G401 (cell line): Measurements from ENCODE around the gene DYNC1I1. TPM values are rescaled to one million over a fixed set of nuclear protein-coding genes. Genes with fewer than 3 reads are reported as not detected.

ENCODE experiments used
- DNase-seq: peaks from one replicate; pipeline ENCODE4 v3.0.0-alpha.2; 2015; ENCODE audit warnings: low spot score
- in situ Hi-C: cut with HindIII; loops from 2 replicates; pipeline ENCODE4 v1.10.0; 2016; ENCODE audit warnings: low sequenced_read_pairs, mixed read lengths
- total RNA-seq: library from RNA; depleted of rRNA; stranded (reverse); fragments of >200 nt; shearing (Covaris generic); gene quantifications from 2 replicates; pipeline ENCODE4 v1.2.3, GENCODE V29; 2014

The DYNC1I1 gene
- total RNA-seq, 1 experiment from 2014 or later, result not detected

DNA sequence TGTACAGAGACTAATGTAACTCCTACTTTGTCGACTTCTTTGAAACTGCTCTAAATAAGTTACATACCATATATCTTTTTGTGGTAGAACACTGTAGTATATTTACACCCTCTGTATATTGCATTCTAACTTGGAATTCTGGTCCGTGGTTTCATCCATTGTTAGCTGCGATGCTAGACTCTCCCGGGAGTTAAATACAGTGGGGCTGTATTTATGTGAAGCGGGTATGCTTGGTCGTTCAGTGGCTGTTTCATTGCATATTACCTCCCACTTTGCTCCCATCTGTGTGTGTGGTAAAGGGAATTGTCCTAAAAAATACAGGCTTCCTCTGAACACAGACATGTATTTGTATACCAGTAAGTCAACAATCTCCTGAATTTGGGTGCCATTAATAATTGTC, 318.4 kb downstream of the DYNC1I1 start:
- DNase-seq, result no peak
- in situ Hi-C loops, result no loop called here

DNA sequence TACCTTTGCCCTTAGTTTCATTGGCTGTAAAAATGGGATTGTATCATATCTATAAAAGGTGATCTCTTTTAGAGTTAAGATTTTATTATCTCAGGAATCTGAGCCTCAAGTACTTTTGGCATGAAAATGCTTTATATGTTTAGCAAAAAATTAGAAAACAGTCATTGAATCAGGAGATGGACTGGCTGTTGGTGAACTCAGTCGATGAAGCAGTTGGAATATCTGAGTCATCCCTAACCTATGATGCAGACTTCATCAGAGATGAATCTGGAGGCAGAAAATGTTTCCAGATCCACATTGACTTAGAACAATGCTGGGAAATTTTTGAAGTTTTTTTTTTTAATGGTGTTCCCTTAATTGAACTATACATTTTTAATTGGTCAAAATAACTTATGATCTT, 321.1 kb downstream of the DYNC1I1 start:
- DNase-seq, result no peak
- in situ Hi-C loops, result no loop called here

DNA sequence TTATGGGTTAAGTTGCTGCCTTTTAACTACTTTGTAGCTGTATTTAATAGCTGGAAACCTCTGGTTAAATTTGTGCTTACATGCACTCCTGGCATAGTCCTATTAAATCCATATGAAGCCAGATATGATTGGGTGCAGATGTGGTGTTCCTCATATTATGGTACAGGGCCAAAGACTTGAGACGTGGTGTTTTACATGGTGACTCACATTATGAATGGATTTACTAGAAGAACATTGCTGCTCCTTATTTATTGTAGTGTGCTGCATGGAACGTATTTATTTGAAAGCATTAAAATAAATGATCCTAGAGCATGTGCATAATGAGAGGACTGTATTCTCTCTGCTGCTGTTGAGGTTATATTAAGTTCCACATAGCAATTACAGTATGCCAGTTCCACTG, 325.5 kb downstream of the DYNC1I1 start:
- in situ Hi-C loops, result no loop called here
- no peak for DNase-seq

DNA sequence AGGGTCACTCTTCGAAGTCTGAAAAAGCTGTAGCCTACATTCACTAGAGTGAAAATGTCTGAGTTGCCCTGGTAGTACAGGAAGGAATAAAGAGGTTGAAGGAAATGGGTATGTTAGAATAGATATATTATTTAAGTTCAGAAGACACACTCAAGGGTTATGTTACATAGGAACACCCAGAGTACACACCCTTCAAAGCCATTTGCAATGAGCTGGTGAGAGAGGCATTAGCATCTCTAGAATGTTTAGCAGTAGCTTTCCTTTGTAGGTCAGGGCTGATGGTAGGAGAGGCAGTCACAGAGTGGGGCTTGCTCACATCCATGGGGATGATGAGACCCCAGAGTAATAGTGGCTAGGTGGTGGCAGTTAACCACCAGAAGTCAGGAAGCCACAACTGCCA, 328.4 kb downstream of the DYNC1I1 start:
- DNase-seq, result no peak
- in situ Hi-C loops, result no loop called here

DNA sequence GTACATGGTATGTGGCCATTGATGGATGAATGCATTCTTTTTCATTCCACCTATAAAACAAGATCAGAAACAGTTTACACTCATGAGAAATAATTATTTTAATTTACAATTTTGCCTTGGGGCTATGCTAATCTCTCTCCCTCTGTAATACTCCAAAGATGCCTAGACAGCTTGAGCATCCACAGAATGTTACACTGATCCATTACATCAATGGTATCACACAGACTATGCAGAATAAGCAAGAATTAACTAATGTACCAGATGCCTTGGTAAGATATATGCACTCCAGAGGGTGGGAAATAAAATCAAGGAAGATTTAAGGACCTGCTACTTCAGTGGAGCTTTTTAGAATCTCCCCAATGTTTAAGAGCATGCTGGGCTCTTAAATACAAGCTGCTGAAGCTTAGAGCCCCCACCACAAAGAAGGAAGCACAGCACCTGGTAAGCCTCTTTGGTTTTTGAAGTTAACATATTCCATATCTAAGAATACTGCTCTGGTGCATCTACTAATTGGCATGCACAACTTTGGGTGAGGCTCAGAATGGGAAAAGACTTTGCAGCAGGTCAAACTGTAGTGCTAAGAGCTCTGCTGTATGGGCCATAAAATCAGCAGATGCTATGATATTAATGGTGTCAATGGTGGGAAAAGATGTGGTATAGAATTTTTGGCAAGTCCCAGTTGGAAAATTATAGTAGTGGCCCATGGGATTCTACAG, 329.9 kb downstream of the DYNC1I1 start:
- no peak for DNase-seq
- in situ Hi-C loops, result no loop called here

DNA sequence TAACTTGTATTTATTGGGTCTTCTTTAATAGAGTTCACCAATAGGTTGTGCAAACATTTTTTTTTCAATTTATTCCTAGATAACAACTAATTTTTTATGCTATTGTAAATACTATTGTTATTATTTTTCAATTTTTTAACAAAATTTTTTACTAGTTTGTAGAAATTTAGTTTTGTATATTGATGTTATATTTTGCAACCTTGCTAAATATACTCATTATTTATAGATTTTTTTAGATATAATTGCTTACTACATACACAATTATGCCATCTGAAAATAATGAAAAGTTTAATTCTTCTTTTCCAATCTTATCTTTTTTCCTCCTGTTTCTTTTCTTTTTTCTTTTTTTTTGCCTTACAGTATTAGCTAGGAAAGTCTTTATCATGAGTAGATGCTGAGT, 332.6 kb downstream of the DYNC1I1 start:
- no peak for DNase-seq
- in situ Hi-C loops, result no loop called here

DNA sequence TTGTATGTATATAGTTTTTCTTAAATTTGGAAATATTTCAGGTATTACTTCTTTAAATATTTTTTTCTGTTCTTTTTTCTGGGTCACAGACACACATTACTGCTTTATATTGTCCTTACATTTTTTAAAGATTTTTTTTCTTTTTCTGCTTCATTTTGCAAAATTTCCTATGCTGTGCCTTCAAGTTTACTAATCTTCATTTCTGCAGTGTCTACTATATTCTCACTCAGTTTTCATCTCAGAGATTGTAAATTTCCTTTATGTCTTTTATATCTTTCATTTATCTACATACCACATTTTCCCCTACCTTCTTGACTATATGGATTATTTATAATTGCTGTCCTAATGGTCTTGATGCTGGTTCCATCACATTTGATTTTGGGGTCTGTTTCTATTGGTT, 339.1 kb downstream of the DYNC1I1 start:
- in situ Hi-C loops, result no loop called here
- DNase-seq, result no peak

DNA sequence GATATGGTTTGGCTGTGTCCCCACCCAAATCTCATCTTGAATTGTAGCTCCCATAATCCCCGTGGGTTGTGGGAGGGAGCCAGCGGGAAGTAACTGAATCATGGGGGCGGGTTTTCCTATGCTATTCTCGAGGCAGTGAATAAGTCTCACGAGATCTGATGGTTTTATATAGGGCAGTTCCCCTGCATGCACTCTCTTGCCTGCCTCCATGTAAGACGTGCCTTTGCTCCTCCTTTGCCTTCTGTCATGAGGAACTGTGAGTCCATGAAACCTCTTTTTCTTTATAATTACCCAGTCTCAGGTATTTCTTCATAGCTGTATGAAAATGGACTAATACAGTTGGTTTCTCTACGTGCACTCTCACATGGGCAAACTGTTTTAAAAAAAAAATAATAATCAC, 341.8 kb downstream of the DYNC1I1 start:
- DNase-seq, result no peak
- in situ Hi-C loops, result no loop called here

DNA sequence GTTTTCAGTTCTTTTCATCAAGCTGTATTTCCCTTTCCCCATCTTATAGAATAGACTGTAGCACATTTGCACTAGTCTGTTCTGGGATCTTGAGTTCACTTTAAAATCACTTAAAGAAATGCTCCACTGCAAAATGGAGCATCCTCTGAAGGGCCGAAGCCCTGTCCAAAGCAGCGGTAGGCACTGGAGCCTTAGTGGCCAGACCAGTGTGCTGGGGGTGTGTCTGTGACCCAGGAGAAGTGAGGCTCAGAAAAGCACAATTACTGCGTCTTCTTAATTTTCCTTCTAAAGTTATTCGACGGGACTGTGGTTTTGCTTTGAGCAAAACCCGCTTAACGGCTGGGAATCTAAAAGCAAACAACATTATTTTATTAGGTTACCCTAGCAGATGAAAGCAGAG, 343.8 kb downstream of the DYNC1I1 start:
- no peak for DNase-seq
- in situ Hi-C loops, result no loop called here

DNA sequence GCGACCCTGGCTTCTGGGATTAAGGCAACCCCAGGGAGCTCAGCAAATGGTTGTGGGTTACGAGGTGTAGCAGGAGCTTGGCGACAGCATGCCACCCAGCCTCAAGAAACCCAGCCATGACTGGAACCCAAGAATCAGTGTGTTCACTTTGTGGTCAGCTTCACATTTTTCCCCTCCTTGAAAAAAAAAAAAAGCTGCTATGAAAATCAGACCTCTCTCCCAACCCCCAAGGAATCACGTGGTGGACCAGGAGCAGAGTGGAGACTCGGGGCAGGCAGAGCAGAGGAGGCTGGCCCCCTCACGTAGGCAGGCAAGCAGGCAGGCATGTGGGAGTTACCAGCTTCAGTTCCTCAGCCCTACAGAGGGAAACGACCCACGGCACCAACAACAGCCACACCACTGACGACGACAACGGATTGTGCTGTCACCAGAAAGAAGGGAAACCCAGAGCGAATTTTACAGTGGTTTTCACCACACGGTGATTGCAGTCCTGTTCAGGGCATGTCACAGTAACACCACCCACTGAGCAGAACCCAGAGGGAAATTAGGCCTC, 346.2 kb downstream of the DYNC1I1 start:
- no peak for DNase-seq
- in situ Hi-C loops, result no loop called here

DNA sequence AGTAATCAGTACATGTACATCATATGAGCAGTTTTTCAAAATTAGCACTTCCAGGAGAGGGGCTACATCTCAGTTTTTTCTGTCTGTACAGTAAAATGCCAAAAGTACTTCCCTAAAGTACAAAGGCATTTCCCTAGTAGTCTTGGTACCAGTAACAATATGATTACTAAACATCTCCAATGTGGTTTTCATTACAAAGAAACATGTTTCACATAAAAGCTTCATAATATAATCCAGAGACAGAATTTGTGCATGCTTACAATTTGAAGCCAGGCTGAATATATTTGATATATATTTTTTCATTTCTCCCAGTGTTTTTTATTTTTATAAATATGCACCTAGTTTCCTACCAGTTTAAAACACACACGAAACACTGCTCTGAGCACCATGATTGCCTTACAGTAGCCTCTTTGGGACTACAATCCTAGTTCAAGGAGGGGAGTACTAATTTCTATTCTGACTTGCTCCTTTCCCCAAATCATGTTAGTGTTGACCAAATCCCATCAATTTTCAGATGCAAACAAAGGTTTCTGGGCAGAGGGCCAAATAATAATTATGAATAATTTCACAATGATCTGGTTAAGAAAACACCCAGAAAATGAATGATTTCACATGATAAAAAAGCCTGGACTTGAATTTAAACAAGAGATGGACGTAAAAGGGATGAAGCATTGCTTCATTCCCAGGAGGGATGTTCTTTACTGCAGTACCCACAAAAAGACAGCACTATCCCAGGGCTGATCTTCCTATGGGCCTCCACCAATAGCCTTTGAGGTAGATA, 348.3 kb downstream of the DYNC1I1 start:
- in situ Hi-C loops, result no loop called here
- DNase-seq, result no peak

DNA sequence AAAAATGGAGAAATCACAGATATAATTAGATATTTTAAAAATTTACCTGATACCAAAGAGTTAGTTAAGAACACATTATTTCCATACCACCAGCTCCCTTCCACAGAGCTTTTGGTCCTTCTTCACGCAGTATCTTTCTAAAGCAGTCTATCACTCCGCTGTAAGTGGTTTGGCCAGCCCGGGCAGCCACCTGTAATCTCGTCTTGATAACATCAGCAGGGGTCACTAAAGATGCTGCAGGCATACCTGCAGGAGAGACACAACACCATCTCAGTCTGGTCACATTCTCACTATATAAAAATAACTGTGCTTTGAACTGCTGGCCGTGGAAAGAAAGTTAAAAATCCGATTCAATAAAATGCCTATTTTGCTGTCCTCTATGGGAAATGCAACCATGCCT, 349.4 kb downstream of the DYNC1I1 start:
- in situ Hi-C loops, result no loop called here
- DNase-seq, result no peak

DNA sequence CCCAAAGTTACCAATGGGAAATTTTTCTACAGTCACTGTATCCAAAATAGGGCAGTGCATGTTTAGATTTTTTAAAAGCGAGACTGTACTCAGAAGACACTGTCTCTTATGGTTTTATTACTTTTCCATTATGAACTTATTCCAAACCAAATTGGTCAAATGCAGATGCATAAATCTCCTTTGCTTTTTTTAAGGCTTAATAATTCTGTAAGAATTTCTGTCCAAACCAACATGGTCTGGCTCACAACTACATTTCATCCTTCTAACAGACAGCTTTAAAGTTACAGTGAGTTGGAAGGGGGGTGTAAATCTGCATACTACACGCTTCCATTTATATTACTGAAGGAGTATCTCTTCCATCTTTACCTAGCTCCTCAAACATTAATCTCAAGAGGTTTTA, 350.4 kb downstream of the DYNC1I1 start:
- DNase-seq, result no peak
- in situ Hi-C loops, result no loop called here

DNA sequence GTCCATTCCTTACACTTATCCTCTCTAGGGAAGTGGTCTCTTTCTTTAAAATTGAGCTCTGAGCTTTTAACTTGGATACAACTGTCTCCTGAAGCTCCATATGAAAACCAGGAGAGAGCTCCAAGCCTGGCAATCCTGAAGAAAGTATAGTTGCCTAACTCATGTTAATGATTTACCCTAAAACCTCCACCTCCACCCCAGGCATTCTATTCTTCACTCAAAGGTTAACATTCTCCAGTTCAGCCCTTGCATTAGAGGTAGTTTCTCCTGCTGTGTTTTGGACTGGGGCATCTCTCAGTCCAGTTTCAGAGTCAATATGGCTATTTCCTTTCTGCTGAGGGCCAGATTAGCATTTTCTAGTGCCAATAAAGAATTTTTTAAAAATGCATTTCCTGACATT, 354.0 kb downstream of the DYNC1I1 start:
- in situ Hi-C loops, result no loop called here
- no peak for DNase-seq

DNA sequence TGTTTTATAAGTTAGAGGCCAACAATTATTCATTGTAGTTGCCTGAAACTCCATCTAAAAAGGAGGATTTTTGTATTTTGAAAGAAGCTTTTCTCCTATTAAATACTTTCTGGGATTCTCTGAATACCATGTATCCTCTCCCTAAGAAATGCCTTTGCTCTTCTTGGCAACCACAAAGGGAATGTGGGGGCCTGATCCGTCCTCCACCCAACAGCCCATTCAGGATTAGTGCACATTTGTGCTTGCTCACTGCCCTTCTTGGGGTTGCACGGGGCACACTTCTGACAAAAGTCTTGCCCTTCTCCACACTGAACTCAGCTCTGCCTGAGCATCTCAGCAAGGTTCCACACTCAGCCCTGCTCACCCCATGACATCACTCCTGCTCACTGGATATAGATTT, 355.4 kb downstream of the DYNC1I1 start:
- DNase-seq, result no peak

DNA sequence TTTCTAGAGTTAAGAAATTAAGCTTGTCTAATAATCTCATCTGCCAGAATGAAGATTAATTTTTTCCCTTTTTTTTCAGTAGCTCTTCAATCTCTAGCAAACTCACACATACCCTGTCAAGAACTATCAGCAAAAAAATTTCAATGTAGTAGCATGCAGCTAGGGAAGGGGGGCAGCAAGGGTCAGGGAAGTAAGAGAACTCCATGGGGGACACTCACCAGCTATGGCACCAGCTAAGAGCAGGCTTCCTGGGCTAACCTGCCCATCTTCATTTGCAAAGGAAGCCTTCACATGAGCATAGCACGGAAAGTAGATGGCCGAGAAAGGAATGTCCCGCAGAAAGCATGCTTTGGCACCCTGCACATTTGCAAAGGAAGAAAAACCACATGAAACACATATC, 359.2 kb downstream of the DYNC1I1 start:
- DNase-seq, result no peak
- in situ Hi-C loops, result no loop called here

More for the DNA sequence above, 355.4 kb downstream of the DYNC1I1 start:
- in situ Hi-C loops, result no loop called here

DNA sequence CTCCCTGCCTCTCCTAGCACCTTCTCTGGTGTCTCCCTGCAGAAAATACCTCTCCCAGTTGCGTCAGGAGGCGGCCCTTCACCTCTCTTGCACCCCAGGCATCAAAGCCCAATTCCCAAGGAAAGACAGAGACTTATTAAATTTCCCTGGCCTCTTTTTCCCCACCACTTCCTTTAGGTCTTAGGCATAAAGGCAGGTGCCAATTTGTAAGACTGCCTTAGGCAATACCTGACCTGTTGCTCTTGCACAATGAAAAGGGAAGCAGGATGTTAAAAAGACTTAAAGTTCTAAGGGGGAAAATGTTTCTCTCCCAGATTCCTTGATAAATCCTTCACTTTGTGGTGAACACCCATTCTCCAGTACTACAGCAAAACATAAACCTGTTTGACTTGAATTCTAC, 362.9 kb downstream of the DYNC1I1 start:
- in situ Hi-C loops, result no loop called here
- DNase-seq, result no peak

DNA sequence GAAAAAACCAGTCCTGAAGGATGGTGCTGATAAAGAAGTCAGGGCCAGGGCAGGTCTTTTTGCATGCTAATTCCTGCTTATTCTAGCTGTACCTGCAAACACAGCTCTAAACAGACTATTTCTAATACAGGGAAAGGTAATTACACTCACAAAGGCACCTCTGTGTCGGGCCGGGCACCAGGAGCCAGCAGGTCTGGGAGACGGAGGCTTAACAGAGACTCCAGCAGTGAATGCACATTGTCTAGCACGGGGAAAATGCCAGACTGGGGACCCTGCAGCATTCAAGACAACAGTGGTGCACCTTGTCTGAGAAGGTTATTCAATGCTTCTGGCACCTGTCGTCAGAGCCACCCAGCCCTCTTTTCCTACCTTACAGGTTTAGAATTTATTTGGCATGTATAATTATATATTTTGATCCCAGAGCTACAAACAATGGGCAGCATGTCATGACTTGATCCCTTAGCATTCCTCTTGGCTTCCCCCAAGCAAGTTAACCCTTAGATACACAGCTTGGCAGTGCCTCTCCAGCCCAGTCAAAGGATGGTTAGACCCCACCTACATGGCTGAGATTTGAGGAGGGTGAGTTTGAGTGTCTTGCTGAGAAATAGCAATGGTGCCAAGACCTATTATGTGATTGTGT, 364.4 kb downstream of the DYNC1I1 start:
- in situ Hi-C loops, result no loop called here
- DNase-seq, result no peak

DNA sequence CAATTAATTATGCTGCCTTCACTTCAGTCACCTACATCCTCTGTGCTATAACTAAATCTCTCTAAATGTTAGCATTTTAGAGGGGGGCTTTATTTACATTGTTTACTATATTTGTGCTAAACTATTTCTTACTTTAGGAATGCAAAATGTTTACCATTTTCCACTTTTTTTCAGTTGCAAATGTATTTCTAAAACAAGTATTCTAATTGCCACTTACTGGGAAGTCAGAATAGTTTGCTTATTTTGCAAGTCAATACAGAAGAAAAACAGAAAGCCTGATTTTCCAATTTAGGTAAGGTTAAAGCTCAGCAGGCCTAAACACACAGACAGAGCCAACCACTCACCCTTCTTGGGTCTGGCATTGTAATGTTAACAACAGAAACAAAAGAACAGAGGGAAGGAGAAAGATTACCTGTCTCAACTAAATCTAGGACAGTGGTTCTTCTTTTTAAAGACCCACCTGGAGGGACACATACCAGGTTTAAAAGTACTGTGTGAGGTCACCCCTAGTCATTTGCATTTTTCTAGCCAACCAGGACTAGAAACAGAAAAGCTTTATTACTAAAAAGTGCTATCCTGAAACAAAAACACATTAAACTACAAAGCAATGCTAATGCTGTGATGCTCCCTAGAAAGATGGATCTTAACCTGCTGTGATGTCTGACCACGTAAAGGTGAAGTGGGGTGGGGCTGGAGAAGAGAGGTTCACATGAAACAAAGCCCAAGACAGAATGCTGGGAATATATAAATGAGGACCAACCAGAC, 371.3 kb downstream of the DYNC1I1 start:
- DNase-seq, result no peak
- in situ Hi-C loops, result no loop called here

DNA sequence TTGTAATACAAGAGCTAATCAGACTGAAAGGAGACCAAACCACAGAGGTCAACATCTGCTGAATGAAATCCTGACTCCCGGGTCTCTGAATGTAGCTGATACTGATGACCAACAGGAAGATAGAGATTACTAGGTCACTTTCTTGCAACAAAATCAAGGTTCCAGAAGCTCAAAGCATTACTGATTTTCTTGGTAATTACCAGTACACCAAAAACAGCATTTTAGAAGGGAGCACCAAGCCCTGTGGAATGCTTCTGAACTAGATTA, 371.8 kb downstream of the DYNC1I1 start:
- in situ Hi-C loops, result no loop called here
- no peak for DNase-seq
